Keratinocyte (primary cell): ENCODE results near the gene HOXC5.

Experiments used
- CTCF ChIP-seq, 3 experiments: IDR thresholded peaks in 1 of 3; conservative IDR thresholded peaks in 1 of 3; optimal IDR thresholded peaks in 1 of 3; 2 replicates in 2 of 3; 3 replicates in 1 of 3; pipeline versions ENCODE3 to v1.5.1; 2011; ENCODE audit warnings: low read length in 3 of 3, mild to moderate bottlenecking in 3 of 3, moderate library complexity in 2 of 3, control low read depth in 1 of 3, inconsistent platforms in 1 of 3; ENCODE audit not compliant: insufficient read depth in 2 of 3; ENCODE audit errors: extremely low read depth in 1 of 3
- EZH2 ChIP-seq: IDR thresholded peaks from one replicate; pipeline ENCODE4 v1.6.1; 2012; ENCODE audit warnings: inconsistent platforms, mild to moderate bottlenecking, low read length, moderate library complexity

- TF ChIP-seq CTCF (optimal IDR thresholded peaks at IDR 0.05 in 1 of 3, IDR thresholded peaks at IDR 0.05 in 1 of 3, conservative IDR thresholded peaks at IDR 0.05 in 1 of 3; ENCODE audit: extremely low read depth in 1 of 3, insufficient read depth in 2 of 3, low read length in 3 of 3) (no peak), EZH2 (no peak)
Observed at GRCh38 chr12:53992377-53992889, 40.4 kb upstream of the HOXC5 start.
